CD4-positive, alpha-beta T cell treated with Interleukin-6 for 4 hours (primary cell): Measurements from ENCODE around the gene WDR35.
"Not testable (repeated sequence)": the region's sequence is repeated elsewhere in the genome, so short reads cannot be mapped to it uniquely, and the experiment has no call there.

Source experiments
- DNase-seq: peaks from one replicate; pipeline ENCODE4 v3.0.0-alpha.2; 2020; ENCODE audit warnings: mixed read lengths

The WDR35 gene

GRCh38 chr2:19937004-19937403, 52.9 kb downstream of the WDR35 start:
- no peak for DNase-seq

- DNase-seq: no peak
Observed at GRCh38 chr2:19936203-19936602, 53.7 kb downstream of the WDR35 start.

GRCh38 chr2:19933351-19933981, 56.4 kb downstream of the WDR35 start:
- DNase-seq: no peak

- no peak for DNase-seq
Observed at GRCh38 chr2:19932928-19933327, 57.0 kb downstream of the WDR35 start.

- no peak for DNase-seq
Observed at GRCh38 chr2:19929226-19929625, 60.7 kb downstream of the WDR35 start.

GRCh38 chr2:19927816-19928215, 62.1 kb downstream of the WDR35 start:
- DNase-seq: not testable (repeated sequence)

- DNase-seq: not testable (repeated sequence)
Observed at GRCh38 chr2:19924526-19924925, 65.4 kb downstream of the WDR35 start.

GRCh38 chr2:19922188-19922587, 67.7 kb downstream of the WDR35 start:
- DNase-seq: not testable (repeated sequence)

GRCh38 chr2:19916385-19916950, 73.4 kb downstream of the WDR35 start:
- DNase-seq: no peak

- no peak for DNase-seq
Observed at GRCh38 chr2:19914266-19914975, 75.5 kb downstream of the WDR35 start.

GRCh38 chr2:19911808-19912509, 77.9 kb downstream of the WDR35 start:
- DNase-seq: no peak

- no peak for DNase-seq
Observed at GRCh38 chr2:19902216-19902740, 87.6 kb downstream of the WDR35 start.

GRCh38 chr2:19901442-19902215, 88.3 kb downstream of the WDR35 start, which contains the start of gene TTC32:
Gene TTC32, minus strand, starts transcription at chr2:19901983. Its CDS starts 129 bp downstream, at chr2:19901854.
- DNase-seq: peak; percentile 94

GRCh38 chr2:19900931-19901441, 88.9 kb downstream of the WDR35 start:
- DNase-seq: no peak

- DNase-seq: peak; percentile 19
Observed at GRCh38 chr2:19899985-19900930, 89.6 kb downstream of the WDR35 start.

- DNase-seq: no peak
Observed at GRCh38 chr2:19898592-19899329, 91.1 kb downstream of the WDR35 start.

- no peak for DNase-seq
Observed at GRCh38 chr2:19897623-19898245, 92.2 kb downstream of the WDR35 start.

GRCh38 chr2:19895535-19895934, 94.4 kb downstream of the WDR35 start:
- no peak for DNase-seq

GRCh38 chr2:19894134-19894792, 95.6 kb downstream of the WDR35 start:
- DNase-seq: no peak
